ENCODE data around the gene CASQ1.

Gene CASQ1

GRCh38 chr1:160169553-160170399, 20.6 kb upstream of the CASQ1 start:
- no peak for DNase-seq

GRCh38 chr1:160171354-160171753, 19.0 kb upstream of the CASQ1 start:
- no peak for DNase-seq

GRCh38 chr1:160171980-160172379, 18.4 kb upstream of the CASQ1 start:
- DNase-seq, result no peak

- DNase-seq, result no peak
Measured at GRCh38 chr1:160177231-160177630, 13.1 kb upstream of the CASQ1 start.

GRCh38 chr1:160177667-160178066, 12.7 kb upstream of the CASQ1 start:
- DNase-seq, result no peak

GRCh38 chr1:160178731-160179130, 11.6 kb upstream of the CASQ1 start:
- no peak for DNase-seq

- DNase-seq, result no peak
Measured at GRCh38 chr1:160179336-160179735, 11.0 kb upstream of the CASQ1 start.

- DNase-seq, result no peak
Measured at GRCh38 chr1:160186246-160186645, 4.1 kb upstream of the CASQ1 start.

- no peak for DNase-seq
Measured at GRCh38 chr1:160186729-160187128, 3.6 kb upstream of the CASQ1 start.

- DNase-seq, result no peak
Measured at GRCh38 chr1:160187407-160187806, 3.0 kb upstream of the CASQ1 start.

GRCh38 chr1:160188341-160188740, 2.0 kb upstream of the CASQ1 start:
- DNase-seq, result no peak

- DNase-seq, result no peak
Measured at GRCh38 chr1:160191756-160192155, 1.4 kb downstream of the CASQ1 start.

GRCh38 chr1:160192234-160192633, 1.9 kb downstream of the CASQ1 start:
- DNase-seq, result no peak

- DNase-seq, result peak; percentile 78 to 80
Measured at GRCh38 chr1:160193091-160193819, 2.9 kb downstream of the CASQ1 start.

GRCh38 chr1:160193832-160194736, 3.7 kb downstream of the CASQ1 start:
- no peak for DNase-seq

GRCh38 chr1:160194737-160195059, 4.3 kb downstream of the CASQ1 start:
- DNase-seq, result no peak

- DNase-seq, result no peak
Measured at GRCh38 chr1:160196143-160196542, 5.8 kb downstream of the CASQ1 start.

- DNase-seq, result no peak
Measured at GRCh38 chr1:160197231-160197630, 6.9 kb downstream of the CASQ1 start.

- no peak for DNase-seq
Measured at GRCh38 chr1:160200786-160201185, 10.4 kb downstream of the CASQ1 start.

- peak; percentile 37 to 67 for DNase-seq
Measured at GRCh38 chr1:160204526-160205241, 14.3 kb downstream of the CASQ1 start.

GRCh38 chr1:160205242-160206035, 15.1 kb downstream of the CASQ1 start, which contains the start of gene PEA15:
TSS of gene PEA15 (plus strand) at chr1:160205384. CDS start at chr1:160211545, 6,161 bp downstream.
- peak; percentile 75 to 80 for DNase-seq

- DNase-seq, result peak; percentile 27 to 65
Measured at GRCh38 chr1:160206036-160206389, 15.6 kb downstream of the CASQ1 start.

Data from CD4-positive, alpha-beta T cell treated with Interferon alpha-2 for 1 hour (primary cell).